Loucy (cell line): ENCODE results near the gene TNRC6C.

ENCODE experiments used
- EZH2phosphoT487 ChIP-seq: fragments of 200-600 bp; IDR thresholded peaks from 2 replicates; pipeline ENCODE4 v1.6.1; 2018; ENCODE audit warnings: antibody characterized with exemption, mild to moderate bottlenecking, moderate library complexity, borderline replicate concordance
- TF ChIP-seq, protein P1 (sequence below): fragments of 200-600 bp; sonication (generic); conservative IDR thresholded peaks from 2 replicates; pipeline ENCODE4 v1.5.1; 2014; ENCODE audit warnings: mild to moderate bottlenecking, antibody characterized with exemption, low read length

- TF ChIP-seq, protein P1, sequence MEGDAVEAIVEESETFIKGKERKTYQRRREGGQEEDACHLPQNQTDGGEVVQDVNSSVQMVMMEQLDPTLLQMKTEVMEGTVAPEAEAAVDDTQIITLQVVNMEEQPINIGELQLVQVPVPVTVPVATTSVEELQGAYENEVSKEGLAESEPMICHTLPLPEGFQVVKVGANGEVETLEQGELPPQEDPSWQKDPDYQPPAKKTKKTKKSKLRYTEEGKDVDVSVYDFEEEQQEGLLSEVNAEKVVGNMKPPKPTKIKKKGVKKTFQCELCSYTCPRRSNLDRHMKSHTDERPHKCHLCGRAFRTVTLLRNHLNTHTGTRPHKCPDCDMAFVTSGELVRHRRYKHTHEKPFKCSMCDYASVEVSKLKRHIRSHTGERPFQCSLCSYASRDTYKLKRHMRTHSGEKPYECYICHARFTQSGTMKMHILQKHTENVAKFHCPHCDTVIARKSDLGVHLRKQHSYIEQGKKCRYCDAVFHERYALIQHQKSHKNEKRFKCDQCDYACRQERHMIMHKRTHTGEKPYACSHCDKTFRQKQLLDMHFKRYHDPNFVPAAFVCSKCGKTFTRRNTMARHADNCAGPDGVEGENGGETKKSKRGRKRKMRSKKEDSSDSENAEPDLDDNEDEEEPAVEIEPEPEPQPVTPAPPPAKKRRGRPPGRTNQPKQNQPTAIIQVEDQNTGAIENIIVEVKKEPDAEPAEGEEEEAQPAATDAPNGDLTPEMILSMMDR = no peak
- no peak for TF ChIP-seq EZH2phosphoT487
These were observed 162.7 kb downstream of the TNRC6C start for GRCh38 chr17:78120971-78121800.
